AG10803 (cell line): ENCODE results near the gene SORT1.

Source experiments
- DNase-seq: peaks from one replicate; pipeline ENCODE4 v3.0.0; 2010; ENCODE audit warnings: low read depth
- H3K4me3 ChIP-seq: 2 replicates; pipeline ENCODE4 v1.5.1; 2011; ENCODE audit warnings: mild to moderate bottlenecking, low read length, control low read depth
- TF ChIP-seq, protein P1 (sequence below): conservative IDR thresholded peaks from 2 replicates; pipeline ENCODE4 v1.5.1; 2011; ENCODE audit warnings: mild to moderate bottlenecking, low read length, control low read depth, inconsistent platforms

Gene SORT1

DNA sequence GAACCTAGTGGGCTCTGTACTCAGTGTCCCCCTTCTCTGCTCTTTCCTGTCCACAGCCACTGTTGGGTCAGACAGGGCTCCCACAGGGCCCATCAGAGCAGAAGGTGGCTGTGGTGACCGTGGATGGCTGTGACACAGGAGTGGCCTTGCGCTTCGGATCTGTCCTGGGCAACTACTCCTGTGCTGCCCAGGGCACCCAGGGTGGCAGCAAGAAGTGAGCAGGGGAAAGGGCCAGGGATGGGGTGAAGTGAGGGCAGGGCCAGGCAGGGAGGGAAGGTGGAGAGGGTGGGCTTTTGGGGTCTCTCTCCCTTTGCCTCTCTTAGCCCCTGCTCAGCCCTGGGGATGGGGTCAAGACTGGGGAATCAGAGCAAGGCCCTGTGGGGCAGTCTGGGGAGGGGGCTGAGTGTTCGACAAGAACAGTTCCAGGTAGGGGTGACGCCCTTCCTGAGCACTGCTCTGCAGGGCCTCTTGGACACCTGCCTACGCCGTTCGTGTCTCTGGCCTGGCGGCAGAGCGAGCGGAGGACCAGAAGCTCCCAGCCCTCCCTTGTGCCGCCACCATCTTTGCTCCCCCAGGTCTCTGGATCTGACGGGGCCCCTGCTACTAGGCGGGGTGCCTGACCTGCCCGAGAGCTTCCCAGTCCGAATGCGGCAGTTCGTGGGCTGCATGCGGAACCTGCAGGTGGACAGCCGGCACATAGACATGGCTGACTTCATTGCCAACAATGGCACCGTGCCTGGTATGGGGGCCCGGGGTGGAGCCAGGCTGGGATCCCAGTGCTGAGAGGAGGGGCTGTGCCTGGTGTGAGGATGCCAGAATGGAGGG lies 135.3 kb downstream of the SORT1 start:
- TF ChIP-seq, protein P1, sequence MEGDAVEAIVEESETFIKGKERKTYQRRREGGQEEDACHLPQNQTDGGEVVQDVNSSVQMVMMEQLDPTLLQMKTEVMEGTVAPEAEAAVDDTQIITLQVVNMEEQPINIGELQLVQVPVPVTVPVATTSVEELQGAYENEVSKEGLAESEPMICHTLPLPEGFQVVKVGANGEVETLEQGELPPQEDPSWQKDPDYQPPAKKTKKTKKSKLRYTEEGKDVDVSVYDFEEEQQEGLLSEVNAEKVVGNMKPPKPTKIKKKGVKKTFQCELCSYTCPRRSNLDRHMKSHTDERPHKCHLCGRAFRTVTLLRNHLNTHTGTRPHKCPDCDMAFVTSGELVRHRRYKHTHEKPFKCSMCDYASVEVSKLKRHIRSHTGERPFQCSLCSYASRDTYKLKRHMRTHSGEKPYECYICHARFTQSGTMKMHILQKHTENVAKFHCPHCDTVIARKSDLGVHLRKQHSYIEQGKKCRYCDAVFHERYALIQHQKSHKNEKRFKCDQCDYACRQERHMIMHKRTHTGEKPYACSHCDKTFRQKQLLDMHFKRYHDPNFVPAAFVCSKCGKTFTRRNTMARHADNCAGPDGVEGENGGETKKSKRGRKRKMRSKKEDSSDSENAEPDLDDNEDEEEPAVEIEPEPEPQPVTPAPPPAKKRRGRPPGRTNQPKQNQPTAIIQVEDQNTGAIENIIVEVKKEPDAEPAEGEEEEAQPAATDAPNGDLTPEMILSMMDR, result no peak
- H3K4me3 ChIP-seq, result no peak overlapping the region
- DNase-seq, result no peak

- DNase-seq, result no peak
- TF ChIP-seq, protein P1, result no peak
Measured at GRCh38 chr1:109261578-109261977, 136.1 kb downstream of the SORT1 start.

DNA sequence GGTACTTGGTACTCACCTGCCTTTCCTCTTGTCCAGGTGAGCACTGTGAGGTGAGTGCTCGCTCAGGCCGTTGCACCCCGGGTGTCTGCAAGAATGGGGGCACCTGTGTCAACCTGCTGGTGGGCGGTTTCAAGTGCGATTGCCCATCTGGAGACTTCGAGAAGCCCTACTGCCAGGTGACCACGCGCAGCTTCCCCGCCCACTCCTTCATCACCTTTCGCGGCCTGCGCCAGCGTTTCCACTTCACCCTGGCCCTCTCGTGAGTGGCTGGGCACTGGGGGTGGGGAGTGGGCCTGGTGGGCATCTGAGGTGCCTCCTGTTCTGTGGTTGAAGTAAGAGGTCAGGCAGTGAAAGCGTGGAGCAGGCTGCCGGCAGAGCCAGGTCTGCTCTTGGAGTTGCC lies 136.7 kb downstream of the SORT1 start:
- TF ChIP-seq, protein P1, result no peak

More at GRCh38 chr1:109261578-109261977, 136.1 kb downstream of the SORT1 start:
- H3K4me3 ChIP-seq, result no peak overlapping the region

DNA sequence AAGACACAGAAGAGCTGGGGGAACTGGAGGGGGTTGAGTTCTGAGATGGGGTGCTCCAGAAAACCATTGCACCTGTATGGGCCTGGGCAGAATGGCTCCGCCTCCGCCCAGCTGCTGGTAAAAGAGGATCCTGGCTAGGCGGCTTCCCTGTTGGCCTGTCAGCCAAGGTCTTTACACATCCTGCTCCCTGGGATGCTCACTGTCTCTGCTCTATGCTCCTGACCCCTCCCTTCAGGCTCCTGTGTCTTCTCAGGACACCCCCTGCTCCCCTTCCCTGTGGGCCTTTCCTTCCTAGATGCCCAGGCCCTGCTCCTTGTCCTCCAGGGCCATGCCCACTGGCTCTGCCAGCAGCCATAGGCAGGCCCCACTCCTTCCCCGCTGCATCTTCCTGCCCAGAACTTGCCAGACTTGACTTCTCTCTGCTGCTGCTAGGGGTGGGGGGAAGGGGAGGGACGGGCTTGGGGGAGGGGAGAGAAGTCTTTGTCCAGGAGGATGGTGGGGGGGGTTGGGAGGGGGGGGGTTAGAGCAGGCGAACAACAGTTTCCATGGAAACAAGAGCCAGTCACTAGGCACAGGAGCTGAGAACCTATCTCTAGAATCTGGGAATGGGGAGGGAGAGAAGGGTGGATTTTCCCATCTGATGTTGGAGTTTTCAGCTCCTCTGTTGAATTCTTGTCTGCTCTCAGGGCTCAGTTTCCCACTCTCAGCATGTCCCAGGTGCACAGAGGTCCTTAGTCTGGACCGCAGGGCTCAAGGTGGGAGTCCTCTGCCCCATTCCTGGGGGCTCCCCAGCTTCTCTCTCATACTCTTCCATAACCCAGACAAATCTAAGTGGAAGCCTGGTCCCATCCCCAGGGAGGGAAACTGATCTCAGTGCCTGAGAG lies 137.8 kb downstream of the SORT1 start:
- no peak overlapping the region for H3K4me3 ChIP-seq
- TF ChIP-seq, protein P1, result no peak
- DNase-seq, result no peak

More for the DNA sequence above, 136.7 kb downstream of the SORT1 start:
- DNase-seq, result no peak
- H3K4me3 ChIP-seq, result no peak overlapping the region
